Neural cell (in vitro differentiated cells): ENCODE data around the gene TAF1A. TPM values are rescaled to one million over a fixed set of nuclear protein-coding genes. Genes with fewer than 3 reads are reported as not detected.

ENCODE experiments used
- H2AFZ ChIP-seq: fragments of 200-600, 300-800 bp; sonication (generic), shearing (Covaris generic); 2 replicates; pipeline ENCODE4 v1.6.0; 2014; ENCODE audit warnings: low read depth, mild to moderate bottlenecking, antibody characterized with exemption, low read length, moderate library complexity
- H3F3A ChIP-seq: fragments of 200-600 bp; shearing (Covaris generic); 2 replicates; pipeline ENCODE4 v1.6.1; 2016; ENCODE audit warnings: mild to moderate bottlenecking, moderate library complexity, mixed read lengths, antibody characterized with exemption, low read length; ENCODE audit not compliant: insufficient read depth, poor library complexity, severe bottlenecking
- H3K27ac ChIP-seq: fragments of 200-600, 300-800 bp; sonication (generic), shearing (Covaris generic); 2 replicates; pipeline ENCODE4 v1.5.1; 2014; ENCODE audit warnings: mild to moderate bottlenecking, low read length, moderate library complexity
- H3K27me3 ChIP-seq: fragments of 300-800, 200-600 bp; sonication (generic), shearing (Covaris generic); 2 replicates; pipeline ENCODE4 v1.6.0; 2014; ENCODE audit warnings: mild to moderate bottlenecking, low read depth, low read length, moderate library complexity; ENCODE audit not compliant: insufficient read depth
- H3K36me3 ChIP-seq: fragments of 300-800, 200-600 bp; sonication (generic), shearing (Covaris generic); 2 replicates; pipeline ENCODE4 v1.5.1; 2014; ENCODE audit warnings: mild to moderate bottlenecking, antibody characterized with exemption, low read length, moderate library complexity; ENCODE audit not compliant: insufficient read depth
- H3K4me2 ChIP-seq: fragments of 300-800, 200-600 bp; sonication (generic), shearing (Covaris generic); 2 replicates; pipeline ENCODE4 v1.6.0; 2014; ENCODE audit warnings: mild to moderate bottlenecking, low read length
- H3K4me3 ChIP-seq: fragments of 300-800, 200-600 bp; sonication (generic), shearing (Covaris generic); 2 replicates; pipeline ENCODE4 v1.5.1; 2014; ENCODE audit warnings: mild to moderate bottlenecking, low read length, moderate library complexity
- H3K79me2 ChIP-seq: fragments of 200-600 bp; shearing (Covaris generic); replicated peaks from 2 replicates; pipeline ENCODE4 v1.6.0; 2014; ENCODE audit warnings: mild to moderate bottlenecking, low read length, moderate library complexity; ENCODE audit not compliant: insufficient read depth
- H3K9ac ChIP-seq: fragments of 300-800, 200-600 bp; sonication (generic), shearing (Covaris generic); 2 replicates; pipeline ENCODE4 v1.6.1; 2016; ENCODE audit warnings: mild to moderate bottlenecking, low read length, mixed read lengths
- H3K9me2 ChIP-seq: fragments of 200-600 bp; shearing (Covaris generic); 2 replicates; pipeline ENCODE4 v1.6.1; 2016; ENCODE audit warnings: mild to moderate bottlenecking, low read length, mixed read lengths; ENCODE audit not compliant: insufficient read depth
- H3K9me3 ChIP-seq: fragments of 200-600, 300-800 bp; sonication (generic), shearing (Covaris generic); 2 replicates; pipeline ENCODE4 v1.6.1; 2016; ENCODE audit warnings: mild to moderate bottlenecking, mixed run types, low read length, moderate library complexity, mixed read lengths
- H4K20me1 ChIP-seq: fragments of 200-600 bp; shearing (Covaris generic); 2 replicates; pipeline ENCODE4 v1.6.1; 2016; ENCODE audit warnings: mild to moderate bottlenecking, mixed run types; ENCODE audit not compliant: insufficient read depth
- EP300 ChIP-seq: fragments of 450-650 bp; conservative IDR thresholded peaks from 2 replicates; pipeline ENCODE4 v1.6.1; 2014; ENCODE audit warnings: antibody characterized with exemption, mild to moderate bottlenecking, moderate library complexity; ENCODE audit not compliant: poor library complexity, severe bottlenecking
- EZH2 ChIP-seq: fragments of 200-600, 300-800 bp; shearing (Covaris generic), sonication (generic); IDR thresholded peaks from 2 replicates; pipeline ENCODE4 v1.6.1; 2014; ENCODE audit warnings: antibody characterized with exemption, low read length, borderline replicate concordance, mild to moderate bottlenecking; ENCODE audit not compliant: insufficient read depth, poor library complexity, severe bottlenecking
- MXI1 ChIP-seq: fragments of 450-650 bp; conservative IDR thresholded peaks from 2 replicates; pipeline ENCODE4 v1.6.1; 2014; ENCODE audit warnings: antibody characterized with exemption, mild to moderate bottlenecking; ENCODE audit not compliant: poor library complexity, severe bottlenecking
- POLR2AphosphoS5 ChIP-seq: IDR thresholded peaks from 2 replicates; pipeline ENCODE4 v1.6.1; 2012
- RAD21 ChIP-seq: fragments of 450-650 bp; conservative IDR thresholded peaks from 2 replicates; pipeline ENCODE4 v1.6.1; 2014; ENCODE audit warnings: antibody characterized with exemption, mild to moderate bottlenecking, moderate library complexity
- SMC3 ChIP-seq: fragments of 450-650 bp; conservative IDR thresholded peaks from 2 replicates; pipeline ENCODE4 v1.6.1; 2014; ENCODE audit warnings: antibody characterized with exemption, mild to moderate bottlenecking, moderate library complexity; ENCODE audit not compliant: poor library complexity
- TAF1 ChIP-seq: IDR thresholded peaks from 2 replicates; pipeline ENCODE4 v1.6.1; 2012; ENCODE audit warnings: low read depth
- polyA plus RNA-seq: library from polyadenylated mRNA; depleted of rRNA; stranded (reverse); fragments of >200 nt; gene quantifications from 2 replicates; pipeline ENCODE4 v1.2.3, GENCODE V29; 2014
- TF ChIP-seq, protein P1 (sequence below): IDR thresholded peaks from 2 replicates; pipeline ENCODE4 v1.6.1; 2012; ENCODE audit warnings: borderline replicate concordance
- TF ChIP-seq, protein P2 (sequence below): fragments of 450-650 bp; IDR thresholded peaks from 2 replicates; pipeline ENCODE4 v1.5.1; 2014; ENCODE audit warnings: antibody characterized with exemption, mild to moderate bottlenecking, moderate library complexity; ENCODE audit not compliant: poor library complexity, severe bottlenecking

The TAF1A gene
- polyA plus RNA-seq, 1 donor from 2014 or later, result 25.5 TPM

GRCh38 chr1:222594789-222595188, 5.1 kb upstream of the TAF1A start:
- Histone ChIP-seq H3F3A (no peaks in the 10 kb centered on the region), H3K27ac (no peak overlapping the region), H3K4me3 (no peak overlapping the region), H3K9me2 (no peaks in the 10 kb centered on the region), H3K4me2 (no peak overlapping the region), H3K27me3 (no peaks in the 10 kb centered on the region), H3K9me3 (no peaks in the 10 kb centered on the region), H4K20me1 (no peaks in the 10 kb centered on the region), H3K79me2 (no peaks in the 10 kb centered on the region), H3K9ac (no peak overlapping the region), H2AFZ (no peak overlapping the region), H3K36me3 (no peaks in the 10 kb centered on the region)
- TF ChIP-seq EP300, result no peak
- TF ChIP-seq, protein P1, sequence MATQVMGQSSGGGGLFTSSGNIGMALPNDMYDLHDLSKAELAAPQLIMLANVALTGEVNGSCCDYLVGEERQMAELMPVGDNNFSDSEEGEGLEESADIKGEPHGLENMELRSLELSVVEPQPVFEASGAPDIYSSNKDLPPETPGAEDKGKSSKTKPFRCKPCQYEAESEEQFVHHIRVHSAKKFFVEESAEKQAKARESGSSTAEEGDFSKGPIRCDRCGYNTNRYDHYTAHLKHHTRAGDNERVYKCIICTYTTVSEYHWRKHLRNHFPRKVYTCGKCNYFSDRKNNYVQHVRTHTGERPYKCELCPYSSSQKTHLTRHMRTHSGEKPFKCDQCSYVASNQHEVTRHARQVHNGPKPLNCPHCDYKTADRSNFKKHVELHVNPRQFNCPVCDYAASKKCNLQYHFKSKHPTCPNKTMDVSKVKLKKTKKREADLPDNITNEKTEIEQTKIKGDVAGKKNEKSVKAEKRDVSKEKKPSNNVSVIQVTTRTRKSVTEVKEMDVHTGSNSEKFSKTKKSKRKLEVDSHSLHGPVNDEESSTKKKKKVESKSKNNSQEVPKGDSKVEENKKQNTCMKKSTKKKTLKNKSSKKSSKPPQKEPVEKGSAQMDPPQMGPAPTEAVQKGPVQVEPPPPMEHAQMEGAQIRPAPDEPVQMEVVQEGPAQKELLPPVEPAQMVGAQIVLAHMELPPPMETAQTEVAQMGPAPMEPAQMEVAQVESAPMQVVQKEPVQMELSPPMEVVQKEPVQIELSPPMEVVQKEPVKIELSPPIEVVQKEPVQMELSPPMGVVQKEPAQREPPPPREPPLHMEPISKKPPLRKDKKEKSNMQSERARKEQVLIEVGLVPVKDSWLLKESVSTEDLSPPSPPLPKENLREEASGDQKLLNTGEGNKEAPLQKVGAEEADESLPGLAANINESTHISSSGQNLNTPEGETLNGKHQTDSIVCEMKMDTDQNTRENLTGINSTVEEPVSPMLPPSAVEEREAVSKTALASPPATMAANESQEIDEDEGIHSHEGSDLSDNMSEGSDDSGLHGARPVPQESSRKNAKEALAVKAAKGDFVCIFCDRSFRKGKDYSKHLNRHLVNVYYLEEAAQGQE, result no peak
- TF ChIP-seq TAF1, result no peak
- TF ChIP-seq RAD21, result no peak
- TF ChIP-seq, protein P2, sequence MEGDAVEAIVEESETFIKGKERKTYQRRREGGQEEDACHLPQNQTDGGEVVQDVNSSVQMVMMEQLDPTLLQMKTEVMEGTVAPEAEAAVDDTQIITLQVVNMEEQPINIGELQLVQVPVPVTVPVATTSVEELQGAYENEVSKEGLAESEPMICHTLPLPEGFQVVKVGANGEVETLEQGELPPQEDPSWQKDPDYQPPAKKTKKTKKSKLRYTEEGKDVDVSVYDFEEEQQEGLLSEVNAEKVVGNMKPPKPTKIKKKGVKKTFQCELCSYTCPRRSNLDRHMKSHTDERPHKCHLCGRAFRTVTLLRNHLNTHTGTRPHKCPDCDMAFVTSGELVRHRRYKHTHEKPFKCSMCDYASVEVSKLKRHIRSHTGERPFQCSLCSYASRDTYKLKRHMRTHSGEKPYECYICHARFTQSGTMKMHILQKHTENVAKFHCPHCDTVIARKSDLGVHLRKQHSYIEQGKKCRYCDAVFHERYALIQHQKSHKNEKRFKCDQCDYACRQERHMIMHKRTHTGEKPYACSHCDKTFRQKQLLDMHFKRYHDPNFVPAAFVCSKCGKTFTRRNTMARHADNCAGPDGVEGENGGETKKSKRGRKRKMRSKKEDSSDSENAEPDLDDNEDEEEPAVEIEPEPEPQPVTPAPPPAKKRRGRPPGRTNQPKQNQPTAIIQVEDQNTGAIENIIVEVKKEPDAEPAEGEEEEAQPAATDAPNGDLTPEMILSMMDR, result no peak
- no peak for TF ChIP-seq EZH2

DNA sequence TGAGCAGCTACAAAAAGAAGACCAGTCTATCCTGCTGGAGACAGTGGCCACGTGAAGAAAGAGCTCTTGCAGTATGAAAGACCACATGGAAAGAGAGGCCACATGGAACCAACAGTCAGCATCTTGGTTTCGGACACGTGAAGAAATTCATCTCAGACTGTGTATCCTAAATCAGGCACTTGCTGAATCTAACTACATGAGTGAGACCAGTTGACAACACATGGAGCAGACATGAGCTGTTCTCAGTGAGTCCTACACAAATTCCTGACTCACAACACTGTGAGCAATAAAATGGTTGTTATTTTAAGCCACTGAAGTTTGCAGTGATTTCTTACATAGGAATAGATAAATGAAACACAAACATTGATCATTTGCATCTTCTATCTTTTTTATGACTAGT, 2.4 kb upstream of the TAF1A start:
- no peaks in the 10 kb centered on the region for H3K9me2 ChIP-seq
- H3K4me2 ChIP-seq, result no peak overlapping the region
- no peaks in the 10 kb centered on the region for H4K20me1 ChIP-seq
- no peak overlapping the region for H3K9ac ChIP-seq
- peaks cover under 1% of the 10 kb centered on the region for H3K36me3 ChIP-seq
- H3K79me2 ChIP-seq, result peaks cover 15% of the 10 kb centered on the region
- H3K9me3 ChIP-seq, result no peaks in the 10 kb centered on the region
- no peak for TF ChIP-seq SMC3
- TF ChIP-seq POLR2AphosphoS5, result no peak
- TF ChIP-seq, protein P2, result no peak
- TF ChIP-seq MXI1, result no peak
- H2AFZ ChIP-seq, result no peak overlapping the region
- H3K27me3 ChIP-seq, result no peaks in the 10 kb centered on the region
- no peaks in the 10 kb centered on the region for H3F3A ChIP-seq
- H3K4me3 ChIP-seq, result no peak overlapping the region
- H3K27ac ChIP-seq, result no peak overlapping the region
